ENCODE measurements around the gene TRAF3.

The TRAF3 gene

GRCh38 chr14:102776761-102777710, at the start of gene TRAF3:
Gene TRAF3, plus strand, starts transcription at chr14:102777449. Its CDS starts 92,753 bp downstream, at chr14:102870202.
- DNase-seq = peak; percentile 97

- no peak for DNase-seq
Observed at GRCh38 chr14:102728501-102728900, 48.7 kb upstream of the TRAF3 start.

- DNase-seq = no peak
Observed at GRCh38 chr14:102729268-102729667, 48.0 kb upstream of the TRAF3 start.

- no peak for DNase-seq
Observed at GRCh38 chr14:102729825-102730224, 47.4 kb upstream of the TRAF3 start.

- DNase-seq = no peak
Observed at GRCh38 chr14:102731101-102731870, 46.0 kb upstream of the TRAF3 start.

GRCh38 chr14:102731871-102732800, 45.1 kb upstream of the TRAF3 start:
- no peak for DNase-seq

- DNase-seq = no peak
Observed at GRCh38 chr14:102732924-102733323, 44.3 kb upstream of the TRAF3 start.

GRCh38 chr14:102733326-102733725, 43.9 kb upstream of the TRAF3 start:
- no peak for DNase-seq

GRCh38 chr14:102734436-102734835, 42.8 kb upstream of the TRAF3 start:
- no peak for DNase-seq

- DNase-seq = no peak
Observed at GRCh38 chr14:102736956-102737355, 40.3 kb upstream of the TRAF3 start.

GRCh38 chr14:102737402-102738372, 39.6 kb upstream of the TRAF3 start:
- DNase-seq = no peak

- DNase-seq = no peak
Observed at GRCh38 chr14:102738373-102739189, 38.7 kb upstream of the TRAF3 start.

GRCh38 chr14:102739190-102739469, 38.1 kb upstream of the TRAF3 start:
- DNase-seq = no peak

- DNase-seq = no peak
Observed at GRCh38 chr14:102746634-102747438, 30.4 kb upstream of the TRAF3 start.

- no peak for DNase-seq
Observed at GRCh38 chr14:102748806-102749205, 28.4 kb upstream of the TRAF3 start.

GRCh38 chr14:102749393-102750305, 27.6 kb upstream of the TRAF3 start:
- DNase-seq = no peak

GRCh38 chr14:102750376-102750775, 26.9 kb upstream of the TRAF3 start:
- no peak for DNase-seq

- DNase-seq = no peak
Observed at GRCh38 chr14:102751088-102751487, 26.2 kb upstream of the TRAF3 start.
